HepG2 (cell line): ENCODE measurements around the gene NDUFS4.

ENCODE experiments used
- ASH2L ChIP-seq: fragments of 300-600, 200-600 bp; sonication (generic); IDR thresholded peaks from 2 replicates; pipeline ENCODE4 v1.7.0; 2017; ENCODE audit warnings: low read depth, mild to moderate bottlenecking, moderate library complexity, mixed read lengths, low read length; ENCODE audit not compliant: insufficient read length
- CEBPB ChIP-seq: IDR thresholded peaks from 2 replicates; pipeline ENCODE4 v1.6.1; 2011; ENCODE audit warnings: low read depth, low read length, improper control_type of control experiment, borderline replicate concordance
- EP300 ChIP-seq, 3 experiments: sonication (generic) in 1 of 3; formaldehyde crosslinking in 1 of 3; IDR thresholded peaks; 2 replicates each; pipeline versions ENCODE4 v1.5.1 to v1.6.1; 2011 to 2020; ENCODE audit warnings: low read depth in 2 of 3, low read length in 2 of 3, borderline replicate concordance in 1 of 3, improper control_type of control experiment in 1 of 3, mild to moderate bottlenecking in 1 of 3, missing genetic modification reagents in 1 of 3, moderate library complexity in 1 of 3
- EZH2 ChIP-seq: conservative IDR thresholded peaks from 2 replicates; pipeline ENCODE4 v1.6.1; 2012; ENCODE audit warnings: mild to moderate bottlenecking, low read depth, low read length, moderate library complexity
- MAX ChIP-seq: IDR thresholded peaks from 2 replicates; pipeline ENCODE4 v1.6.1; 2012; ENCODE audit warnings: inconsistent platforms
- POLR2A ChIP-seq, 2 experiments: IDR thresholded peaks; 2 replicates each; pipeline ENCODE4 v1.6.1; 2011; ENCODE audit warnings: low read depth in 2 of 2, low read length in 2 of 2, mild to moderate bottlenecking in 1 of 2, moderate library complexity in 1 of 2; ENCODE audit not compliant: insufficient read depth in 1 of 2
- TCF7 ChIP-seq: sonication (generic); IDR thresholded peaks from 2 replicates; pipeline ENCODE4 v1.6.1; 2016; ENCODE audit warnings: antibody characterized with exemption, low read depth
- TRAFD1 ChIP-seq: sonication (generic); formaldehyde crosslinking; IDR thresholded peaks from 2 replicates; pipeline ENCODE4 v1.5.1; 2020; ENCODE audit warnings: missing genetic modification reagents, mild to moderate bottlenecking, borderline replicate concordance
- ZBTB4 ChIP-seq: sonication (generic); formaldehyde crosslinking; IDR thresholded peaks from 2 replicates; pipeline ENCODE4 v1.4.0; 2020; ENCODE audit warnings: missing genetic modification reagents, mild to moderate bottlenecking, borderline replicate concordance
- ZNF816 ChIP-seq: sonication (generic); formaldehyde crosslinking; IDR thresholded peaks from 2 replicates; pipeline ENCODE4 v1.8.0; 2022; ENCODE audit warnings: missing genetic modification reagents, mild to moderate bottlenecking, borderline replicate concordance
- TF ChIP-seq, protein P1 (sequence below): IDR thresholded peaks from 2 replicates; pipeline ENCODE4 v1.6.1; 2016; ENCODE audit warnings: control low read depth
- TF ChIP-seq, protein P2 (sequence below): sonication (generic); formaldehyde crosslinking; IDR thresholded peaks from 2 replicates; pipeline ENCODE4 v1.5.0; 2020; ENCODE audit warnings: mild to moderate bottlenecking, missing genetic modification reagents, moderate library complexity

- TF ChIP-seq EP300 (IDR thresholded peaks at IDR 0.05; ENCODE audit: low read depth in 2 of 2, low read length in 2 of 2) (no peak), EP300 (CRISPR knock-in tag; IDR thresholded peaks at IDR 0.05; ENCODE audit: borderline replicate concordance) (no peak), POLR2A (IDR thresholded peaks at IDR 0.05; ENCODE audit: insufficient read depth in 1 of 2, low read depth in 2 of 2, low read length in 2 of 2) (no peak), CEBPB (no peak), ASH2L (no peak), EZH2 (no peak), TCF7 (no peak), MAX (no peak), ZBTB4 (CRISPR knock-in tag) (no peak), ZNF816 (CRISPR knock-in tag) (no peak), TRAFD1 (CRISPR knock-in tag) (no peak)
- TF ChIP-seq, protein P1, sequence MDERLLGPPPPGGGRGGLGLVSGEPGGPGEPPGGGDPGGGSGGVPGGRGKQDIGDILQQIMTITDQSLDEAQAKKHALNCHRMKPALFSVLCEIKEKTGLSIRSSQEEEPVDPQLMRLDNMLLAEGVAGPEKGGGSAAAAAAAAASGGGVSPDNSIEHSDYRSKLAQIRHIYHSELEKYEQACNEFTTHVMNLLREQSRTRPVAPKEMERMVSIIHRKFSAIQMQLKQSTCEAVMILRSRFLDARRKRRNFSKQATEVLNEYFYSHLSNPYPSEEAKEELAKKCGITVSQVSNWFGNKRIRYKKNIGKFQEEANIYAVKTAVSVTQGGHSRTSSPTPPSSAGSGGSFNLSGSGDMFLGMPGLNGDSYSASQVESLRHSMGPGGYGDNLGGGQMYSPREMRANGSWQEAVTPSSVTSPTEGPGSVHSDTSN (CRISPR knock-in tag) = no peak
- TF ChIP-seq, protein P2, sequence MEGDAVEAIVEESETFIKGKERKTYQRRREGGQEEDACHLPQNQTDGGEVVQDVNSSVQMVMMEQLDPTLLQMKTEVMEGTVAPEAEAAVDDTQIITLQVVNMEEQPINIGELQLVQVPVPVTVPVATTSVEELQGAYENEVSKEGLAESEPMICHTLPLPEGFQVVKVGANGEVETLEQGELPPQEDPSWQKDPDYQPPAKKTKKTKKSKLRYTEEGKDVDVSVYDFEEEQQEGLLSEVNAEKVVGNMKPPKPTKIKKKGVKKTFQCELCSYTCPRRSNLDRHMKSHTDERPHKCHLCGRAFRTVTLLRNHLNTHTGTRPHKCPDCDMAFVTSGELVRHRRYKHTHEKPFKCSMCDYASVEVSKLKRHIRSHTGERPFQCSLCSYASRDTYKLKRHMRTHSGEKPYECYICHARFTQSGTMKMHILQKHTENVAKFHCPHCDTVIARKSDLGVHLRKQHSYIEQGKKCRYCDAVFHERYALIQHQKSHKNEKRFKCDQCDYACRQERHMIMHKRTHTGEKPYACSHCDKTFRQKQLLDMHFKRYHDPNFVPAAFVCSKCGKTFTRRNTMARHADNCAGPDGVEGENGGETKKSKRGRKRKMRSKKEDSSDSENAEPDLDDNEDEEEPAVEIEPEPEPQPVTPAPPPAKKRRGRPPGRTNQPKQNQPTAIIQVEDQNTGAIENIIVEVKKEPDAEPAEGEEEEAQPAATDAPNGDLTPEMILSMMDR (CRISPR knock-in tag) = no peak
Measured at GRCh38 chr5:53571403-53571802, 11.0 kb downstream of the NDUFS4 start.
